ENCODE measurements around the gene SRC.

SRC gene

GRCh38 chr20:37347347-37347823 is 1.4 kb downstream of the SRC start:
- FAIRE-seq (peak; percentile 13), DNase-seq (ENCODE audit: insufficient read length, low spot score) (no peak)
- no peak for TF ChIP-seq PAX5 (IDR thresholded peaks at IDR 0.05; ENCODE audit: insufficient read depth, low read length, severe bottlenecking)
- no peak for TF ChIP-seq SPI1 (IDR thresholded peaks at IDR 0.05; ENCODE audit: low read depth, low read length)
- TF ChIP-seq TAF1 (IDR thresholded peaks at IDR 0.05; ENCODE audit: low read depth, low read length) = no peak
- TF ChIP-seq POLR2AphosphoS5 (IDR thresholded peaks at IDR 0.05; ENCODE audit: low read depth, low read length) = no peak
- TF ChIP-seq POLR2A (IDR thresholded peaks at IDR 0.05; ENCODE audit: low read depth, low read length) = no peak
- no peak for TF ChIP-seq POU2F2 (IDR thresholded peaks at IDR 0.05; ENCODE audit: low read depth, low read length)

DNA sequence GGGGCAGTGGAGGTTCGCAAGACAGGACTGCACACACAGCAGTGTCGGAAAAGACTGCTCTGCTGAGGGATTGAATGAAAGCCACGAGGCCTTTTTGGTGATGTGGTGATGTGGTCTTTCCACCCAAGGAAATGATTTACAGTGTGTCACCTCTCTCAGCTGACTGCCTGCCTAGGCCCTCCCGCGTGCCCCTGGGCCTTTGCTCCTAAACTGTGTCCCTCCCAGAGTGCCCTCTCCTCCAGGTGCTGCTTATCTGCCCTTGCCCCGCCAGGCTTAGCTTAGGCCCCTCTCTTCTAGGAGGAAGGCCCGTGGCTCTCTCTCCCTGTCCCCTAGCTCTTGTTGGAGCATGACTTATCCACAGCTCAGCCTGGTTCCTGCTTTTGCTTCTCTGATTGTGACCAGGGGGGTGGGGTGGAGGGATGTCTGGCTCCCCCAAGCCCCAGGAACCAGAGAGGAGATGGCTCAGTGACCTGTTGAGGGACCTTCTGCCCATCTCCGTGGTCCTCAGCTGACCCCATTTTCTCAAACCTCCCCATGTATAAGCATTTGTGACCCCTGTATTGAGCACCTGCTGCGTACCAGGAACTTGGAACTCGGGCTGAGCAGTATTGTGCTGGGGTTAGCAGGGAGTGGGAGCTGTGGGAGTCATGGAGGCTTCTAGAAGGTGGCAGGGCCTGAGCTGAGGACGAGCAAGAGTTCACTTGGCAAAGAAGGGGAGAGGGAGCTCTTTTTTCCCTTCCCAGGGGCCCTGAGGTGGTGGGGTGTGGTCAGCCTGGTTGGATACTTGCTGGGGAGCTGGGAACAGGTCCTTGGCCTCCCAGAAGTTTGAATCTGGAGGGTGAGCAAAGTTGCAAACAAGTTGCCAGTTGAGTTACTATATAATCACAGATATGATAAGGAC is 2.2 kb downstream of the SRC start:
- no peak for FAIRE-seq

DNA sequence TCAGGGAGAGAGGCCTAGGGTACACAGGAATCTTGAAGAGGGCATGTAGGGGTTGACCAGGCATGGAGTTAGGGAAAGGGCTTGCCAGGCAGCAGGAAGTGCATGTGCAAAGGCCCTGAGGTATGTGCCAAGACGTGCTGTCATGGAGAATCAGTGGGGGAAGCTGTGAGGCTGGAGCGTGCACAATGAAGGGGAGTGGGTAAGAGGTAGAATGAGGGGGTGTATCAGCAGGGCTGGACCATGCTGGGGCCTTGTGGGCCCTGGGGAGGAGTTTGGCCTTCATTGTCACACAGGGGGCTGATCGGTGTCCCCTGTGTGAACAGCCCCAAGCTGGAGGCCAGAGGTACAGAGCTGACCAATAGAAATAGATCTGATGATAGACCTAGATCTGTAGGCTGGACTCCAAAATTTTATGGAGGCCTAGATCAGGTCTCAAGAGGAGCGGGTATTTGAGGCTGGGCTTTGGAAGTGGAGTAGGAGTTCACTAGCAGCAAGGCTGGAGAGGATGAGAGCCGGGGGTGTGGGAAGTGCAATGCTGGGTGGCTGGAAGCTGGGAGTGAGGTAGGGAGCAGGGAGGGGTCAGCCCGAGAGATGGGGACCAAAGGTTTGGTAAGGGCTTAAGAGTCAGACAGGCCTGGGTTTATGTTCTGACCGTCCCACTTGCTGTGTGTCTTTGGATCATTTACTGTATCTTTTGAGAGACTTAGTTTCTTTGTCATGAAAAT is 3.0 kb downstream of the SRC start:
- DNase-seq (ENCODE audit: insufficient read length, low spot score) = no peak
- TF ChIP-seq PAX5 (IDR thresholded peaks at IDR 0.05; ENCODE audit: insufficient read depth, low read length, severe bottlenecking) (no peak), POLR2AphosphoS5 (IDR thresholded peaks at IDR 0.05; ENCODE audit: low read depth, low read length) (no peak), SPI1 (IDR thresholded peaks at IDR 0.05; ENCODE audit: low read depth, low read length) (no peak)
- no peak for FAIRE-seq

More for the DNA sequence above, 2.2 kb downstream of the SRC start:
- DNase-seq (ENCODE audit: insufficient read length, low spot score) = no peak
- TF ChIP-seq TAF1 (IDR thresholded peaks at IDR 0.05; ENCODE audit: low read depth, low read length) (no peak), POLR2AphosphoS5 (IDR thresholded peaks at IDR 0.05; ENCODE audit: low read depth, low read length) (no peak), POU2F2 (IDR thresholded peaks at IDR 0.05; ENCODE audit: low read depth, low read length) (no peak), SPI1 (IDR thresholded peaks at IDR 0.05; ENCODE audit: low read depth, low read length) (no peak), PAX5 (IDR thresholded peaks at IDR 0.05; ENCODE audit: insufficient read depth, low read length, severe bottlenecking) (no peak), POLR2A (IDR thresholded peaks at IDR 0.05; ENCODE audit: low read depth, low read length) (no peak)

DNA sequence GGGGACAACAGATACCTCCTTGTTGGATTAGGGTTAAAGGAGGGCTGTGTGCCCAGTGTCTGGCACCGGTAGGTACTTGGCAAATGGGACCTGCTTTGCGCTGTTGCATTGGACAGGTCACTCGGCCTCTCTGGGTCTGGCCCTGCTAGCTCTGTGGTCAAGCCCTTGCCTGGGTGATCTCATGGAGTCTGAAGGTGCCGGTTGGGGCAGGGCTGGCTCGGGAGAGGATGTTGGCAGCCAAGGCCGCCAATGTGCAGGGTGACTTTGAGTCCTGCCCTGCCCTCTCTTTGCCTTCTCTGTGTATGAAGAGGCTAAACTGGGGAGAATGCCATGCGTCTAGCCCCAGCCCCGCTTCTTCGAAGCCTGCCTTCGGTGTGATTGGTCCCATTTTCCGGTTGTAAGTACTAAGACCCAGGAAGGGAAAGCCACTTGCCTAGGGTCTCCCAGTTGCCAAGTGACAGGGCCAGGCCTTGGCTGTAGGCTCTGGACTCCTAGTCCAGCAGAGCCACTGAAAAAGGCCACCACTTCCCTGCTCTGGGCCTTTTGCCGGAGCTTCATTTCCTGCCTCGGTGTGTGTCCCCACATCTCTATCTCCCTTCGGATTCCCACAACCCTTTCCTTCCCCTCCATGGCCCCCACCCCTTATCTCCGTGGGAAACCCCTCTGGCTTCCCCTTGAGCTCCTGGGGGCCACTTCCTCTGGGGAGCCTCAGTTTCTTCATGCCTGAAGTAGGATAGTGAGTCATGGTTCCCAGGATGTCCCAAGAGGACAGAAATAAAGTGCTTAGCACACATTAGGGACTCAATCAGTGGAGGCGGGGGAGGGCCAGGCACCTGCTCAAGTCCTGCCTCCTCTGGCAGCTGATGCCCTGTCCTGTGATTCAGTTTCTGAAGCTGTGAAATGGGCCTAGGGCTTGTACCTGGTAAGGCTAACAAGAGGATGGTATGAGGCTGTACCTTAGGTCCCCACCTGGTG is 3.9 kb downstream of the SRC start:
- DNase-seq (ENCODE audit: insufficient read length, low spot score) = no peak
- FAIRE-seq = no peak
- no peak for TF ChIP-seq POLR2A (IDR thresholded peaks at IDR 0.05; ENCODE audit: low read depth, low read length)
- TF ChIP-seq SPI1 (IDR thresholded peaks at IDR 0.05; ENCODE audit: low read depth, low read length) = no peak

DNA sequence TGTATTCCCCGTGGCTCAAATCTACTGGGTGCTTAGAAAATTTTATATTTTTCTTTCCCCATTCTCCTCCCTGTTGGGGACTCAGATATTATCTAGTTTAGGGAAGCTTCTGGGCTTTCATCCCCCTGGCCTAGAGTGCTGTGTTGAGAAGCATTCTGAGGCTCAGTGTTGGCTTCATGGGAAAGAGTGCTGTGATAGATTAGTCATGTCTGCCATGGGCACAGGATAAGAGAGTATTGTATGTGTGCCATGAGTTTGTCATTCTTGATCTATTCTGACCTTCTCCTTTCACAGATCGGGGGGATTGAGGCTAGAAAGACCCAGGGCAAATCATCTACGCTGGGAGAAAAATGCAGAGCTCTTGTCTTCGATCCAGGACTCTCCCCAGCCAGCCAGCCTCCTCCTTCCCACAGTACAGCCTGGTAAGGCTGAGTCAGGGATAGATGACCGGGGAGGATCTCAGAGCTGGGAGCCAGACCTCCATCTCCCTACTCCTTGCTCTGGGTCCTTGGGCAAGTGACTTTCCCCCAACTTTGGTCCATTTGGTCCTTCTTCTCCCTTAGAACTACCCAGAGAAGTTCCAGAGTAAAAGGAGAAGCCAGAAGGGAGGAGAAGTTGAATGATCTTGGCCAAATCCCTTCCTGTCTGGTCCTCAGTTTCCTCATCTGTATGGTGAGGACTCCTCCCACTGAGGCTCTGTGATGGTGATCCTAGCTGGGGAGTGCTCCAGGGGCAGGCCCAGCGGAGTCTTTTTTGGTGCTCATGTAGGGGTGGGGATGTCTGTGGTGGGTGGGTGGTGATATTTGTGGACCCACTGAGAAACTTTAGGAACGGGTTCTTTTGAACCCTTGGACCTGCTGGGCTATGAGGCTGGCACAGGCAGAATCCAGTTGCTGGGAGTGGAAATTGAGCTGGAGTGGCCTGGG is 5.0 kb downstream of the SRC start:
- FAIRE-seq = no peak

GRCh38 chr20:37351689-37352607 is 6.0 kb downstream of the SRC start:
- DNase-seq (ENCODE audit: insufficient read length, low spot score) = no peak
- FAIRE-seq = no peak
- no peak for TF ChIP-seq POLR2A (IDR thresholded peaks at IDR 0.05; ENCODE audit: low read depth, low read length)
- TF ChIP-seq TAF1 (IDR thresholded peaks at IDR 0.05; ENCODE audit: low read depth, low read length) = no peak
- TF ChIP-seq POLR2AphosphoS5 (IDR thresholded peaks at IDR 0.05; ENCODE audit: low read depth, low read length) = no peak
- no peak for TF ChIP-seq PAX5 (IDR thresholded peaks at IDR 0.05; ENCODE audit: insufficient read depth, low read length, severe bottlenecking)
- TF ChIP-seq POU2F2 (IDR thresholded peaks at IDR 0.05; ENCODE audit: low read depth, low read length) = no peak
- no peak for TF ChIP-seq SPI1 (IDR thresholded peaks at IDR 0.05; ENCODE audit: low read depth, low read length)

More for the DNA sequence above, 5.0 kb downstream of the SRC start:
- no peak for DNase-seq (ENCODE audit: insufficient read length, low spot score)
- TF ChIP-seq PAX5 (IDR thresholded peaks at IDR 0.05; ENCODE audit: insufficient read depth, low read length, severe bottlenecking) = no peak
- TF ChIP-seq TAF1 (IDR thresholded peaks at IDR 0.05; ENCODE audit: low read depth, low read length) = no peak
- no peak for TF ChIP-seq POLR2AphosphoS5 (IDR thresholded peaks at IDR 0.05; ENCODE audit: low read depth, low read length)
- no peak for TF ChIP-seq SPI1 (IDR thresholded peaks at IDR 0.05; ENCODE audit: low read depth, low read length)
- TF ChIP-seq POLR2A (IDR thresholded peaks at IDR 0.05; ENCODE audit: low read depth, low read length) = no peak
- no peak for TF ChIP-seq POU2F2 (IDR thresholded peaks at IDR 0.05; ENCODE audit: low read depth, low read length)

DNA sequence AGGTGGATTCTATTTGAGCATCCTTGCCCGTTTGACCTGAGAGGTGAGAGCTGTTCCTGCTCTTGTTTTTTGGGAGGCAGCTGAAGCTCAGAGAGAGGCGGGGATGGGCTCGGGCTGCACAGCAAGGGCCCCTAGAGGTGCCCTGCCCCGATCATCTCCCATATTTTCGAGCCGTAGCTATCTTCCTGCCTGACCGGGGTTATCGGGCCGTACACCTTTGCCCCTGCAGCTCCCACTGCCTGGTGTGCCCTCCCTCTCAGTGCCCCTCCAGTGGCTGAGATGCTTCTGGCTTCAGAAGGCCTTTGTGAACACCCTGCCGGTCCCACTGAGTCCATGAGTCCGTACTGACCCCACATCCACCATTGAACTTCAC is 6.7 kb downstream of the SRC start:
- DNase-seq (ENCODE audit: insufficient read length, low spot score) (no peak), FAIRE-seq (no peak)
- TF ChIP-seq SPI1 (IDR thresholded peaks at IDR 0.05; ENCODE audit: low read depth, low read length) (no peak), POU2F2 (IDR thresholded peaks at IDR 0.05; ENCODE audit: low read depth, low read length) (no peak)
